HCT116 (cell line): Measurements from ENCODE around the gene OVOL1. TPM values are rescaled to one million over a fixed set of nuclear protein-coding genes. Genes with fewer than 3 reads are reported as not detected.
A peak's percentile ranks its signal among the peaks of the same experiment; 100 is the strongest.

Experiments used
- ATAC-seq: fragments of 200-7000 bp; cut with Tn5 transposase; 2 replicates; pipeline ENCODE4 v1.9.1; 2020; ENCODE audit warnings: mild to moderate bottlenecking, moderate library complexity
- BruUV-seq: library from RNA; stranded (reverse); fragments of 400-500 nt; replicated peaks from 2 replicates; lab custom pipeline; 2021; lab: Mats Ljungman, UMichigan
- CTCF ChIA-PET: fragments of 300-600 bp; sonication (Branson Sonifier 250); formaldehyde crosslinking; loops from one replicate; lab custom pipeline; 2021; ENCODE audit warnings: antibody characterized with exemption; lab: Charles Lee
- POLR2A ChIA-PET: fragments of 300-600, 350-600 bp; sonication (Branson Sonifier 250); formaldehyde crosslinking; loops from one replicate; lab custom pipeline; 2021; ENCODE audit warnings: antibody characterized with exemption; lab: Charles Lee
- RAD21 ChIA-PET, 2 experiments: fragments of 300-600 bp; sonication (Branson Sonifier 250); formaldehyde crosslinking; loops; one replicate each; lab custom pipeline; 2023; ENCODE audit warnings: low total read pairs in 2 of 2; ENCODE audit not compliant: uncharacterized antibody in 2 of 2, unreplicated experiment in 2 of 2, low non-redundant PET in 1 of 2; lab: Charles Lee
- DNase-seq: peaks from one replicate; pipeline ENCODE4 v3.0.0-alpha.2; 2010; ENCODE audit warnings: low read depth, low spot score
- H2AFZ ChIP-seq: fragments of 200-600 bp; shearing (Covaris generic), sonication (generic); 2 replicates; pipeline ENCODE4 v1.6.1; 2017; ENCODE audit warnings: low read depth, mixed run types, mixed read lengths, antibody characterized with exemption, low read length; ENCODE audit not compliant: poor library complexity, severe bottlenecking
- H3K27ac ChIP-seq: 2 replicates; pipeline ENCODE4 v1.5.1; 2012; ENCODE audit warnings: low read depth, low read length
- H3K27me3 ChIP-seq: fragments of 200-600 bp; sonication (generic); 2 replicates; pipeline ENCODE4 v1.6.1; 2016; ENCODE audit warnings: mixed run types, low read length, mixed read lengths; ENCODE audit not compliant: insufficient read depth
- H3K36me3 ChIP-seq, 2 experiments: fragments of 200-500 bp in 1 of 2; fragments of 200-600 bp in 1 of 2; sonication (Bioruptor generic) in 1 of 2; sonication (generic) in 1 of 2; 2 replicates each; pipeline versions ENCODE4 v1.5.1 to v1.6.1; 2014 to 2016; ENCODE audit warnings: low read length in 2 of 2, inconsistent platforms in 1 of 2, mixed read lengths in 1 of 2, mixed run types in 1 of 2; ENCODE audit not compliant: insufficient read depth in 2 of 2, control insufficient read depth in 1 of 2
- H3K4me1 ChIP-seq, 2 experiments: fragments of 200-600 bp in 1 of 2; sonication (generic) in 1 of 2; 2 replicates each; pipeline versions ENCODE4 v1.5.1 to v1.6.1; 2012 to 2017; ENCODE audit warnings: low read length in 2 of 2, inconsistent platforms in 1 of 2, mild to moderate bottlenecking in 1 of 2, mixed read lengths in 1 of 2, mixed run types in 1 of 2, moderate library complexity in 1 of 2; ENCODE audit not compliant: insufficient read depth in 2 of 2, control insufficient read depth in 1 of 2
- H3K4me2 ChIP-seq: fragments of 200-600 bp; sonication (generic); 2 replicates; pipeline ENCODE4 v1.6.1; 2017; ENCODE audit warnings: mixed run types, low read length, mixed read lengths
- H3K4me3 ChIP-seq, 2 experiments: fragments of 200-600 bp in 1 of 2; sonication (generic) in 1 of 2; replicated peaks in 1 of 2; 2 replicates each; pipeline ENCODE4 v1.5.1; 2011 to 2016; ENCODE audit warnings: low read length in 2 of 2, control low read depth in 1 of 2, low read depth in 1 of 2, mild to moderate bottlenecking in 1 of 2, mixed read lengths in 1 of 2, mixed run types in 1 of 2
- H3K79me2 ChIP-seq: fragments of 200-600 bp; sonication (generic); 2 replicates; pipeline ENCODE4 v1.6.1; 2017; ENCODE audit warnings: mild to moderate bottlenecking, mixed run types, low read length, moderate library complexity, mixed read lengths; ENCODE audit not compliant: insufficient read depth
- H3K9ac ChIP-seq: fragments of 200-600 bp; sonication (generic); 2 replicates; pipeline ENCODE4 v1.6.1; 2016; ENCODE audit warnings: low read length, mixed read lengths
- H3K9me2 ChIP-seq: fragments of 200-600 bp; sonication (generic), shearing (Covaris generic); 2 replicates; pipeline ENCODE4 v1.6.1; 2017; ENCODE audit warnings: mixed run types, mild to moderate bottlenecking, moderate library complexity; ENCODE audit not compliant: insufficient read depth
- H3K9me3 ChIP-seq, 2 experiments: fragments of 200-500 bp in 1 of 2; fragments of 200-600 bp in 1 of 2; sonication (Bioruptor generic) in 1 of 2; sonication (generic) in 1 of 2; 2 replicates each; pipeline ENCODE4 v1.6.1; 2014 to 2017; ENCODE audit warnings: low read length in 2 of 2, mixed read lengths in 2 of 2, inconsistent platforms in 1 of 2, low read depth in 1 of 2, mild to moderate bottlenecking in 1 of 2, mixed run types in 1 of 2, moderate library complexity in 1 of 2; ENCODE audit not compliant: control insufficient read depth in 1 of 2, insufficient read depth in 1 of 2
- H4K20me1 ChIP-seq: fragments of 200-600 bp; sonication (generic), shearing (Covaris generic); 2 replicates; pipeline ENCODE4 v1.6.1; 2017; ENCODE audit warnings: mixed run types, mild to moderate bottlenecking, moderate library complexity; ENCODE audit not compliant: insufficient read depth
- CEBPB ChIP-seq: IDR thresholded peaks from 2 replicates; pipeline ENCODE4 v1.6.1; 2012; ENCODE audit warnings: low read depth
- FOSL1 ChIP-seq: IDR thresholded peaks from 2 replicates; pipeline ENCODE4 v1.6.1; 2012; ENCODE audit warnings: low read depth
- POLR2AphosphoS5 ChIP-seq: IDR thresholded peaks from 2 replicates; pipeline ENCODE4 v1.6.1; 2011; ENCODE audit warnings: mild to moderate bottlenecking, low read depth, low read length, moderate library complexity
- SP1 ChIP-seq: IDR thresholded peaks from 2 replicates; pipeline ENCODE4 v1.6.1; 2012; ENCODE audit warnings: low read depth
- intact Hi-C: fragments of 100-400 bp; cut with micrococcal nuclease; formaldehyde crosslinking; loops from 2 replicates; pipeline ENCODE4 v1.10.0; 2022
- total RNA-seq: library from RNA; stranded (reverse); gene quantifications from one replicate; pipeline ENCODE4 v1.2.1, GENCODE V29; 2021; ENCODE audit not compliant: unreplicated experiment
- TF ChIP-seq, protein P1 (sequence below), 3 experiments: fragments of 200-600 bp in 1 of 3; sonication (generic) in 1 of 3; IDR thresholded peaks in 2 of 3; conservative IDR thresholded peaks in 1 of 3; 2 replicates each; pipeline ENCODE4 v1.5.1; 2012 to 2017; ENCODE audit warnings: low read depth in 2 of 3, low read length in 2 of 3, antibody characterized with exemption in 1 of 3, borderline replicate concordance in 1 of 3, control low read depth in 1 of 3, mild to moderate bottlenecking in 1 of 3, mixed read lengths in 1 of 3, mixed run types in 1 of 3, moderate library complexity in 1 of 3; ENCODE audit not compliant: insufficient read depth in 1 of 3

OVOL1 gene
- total RNA-seq, 1 experiment from 2014 or later, result 14.7 TPM

DNA sequence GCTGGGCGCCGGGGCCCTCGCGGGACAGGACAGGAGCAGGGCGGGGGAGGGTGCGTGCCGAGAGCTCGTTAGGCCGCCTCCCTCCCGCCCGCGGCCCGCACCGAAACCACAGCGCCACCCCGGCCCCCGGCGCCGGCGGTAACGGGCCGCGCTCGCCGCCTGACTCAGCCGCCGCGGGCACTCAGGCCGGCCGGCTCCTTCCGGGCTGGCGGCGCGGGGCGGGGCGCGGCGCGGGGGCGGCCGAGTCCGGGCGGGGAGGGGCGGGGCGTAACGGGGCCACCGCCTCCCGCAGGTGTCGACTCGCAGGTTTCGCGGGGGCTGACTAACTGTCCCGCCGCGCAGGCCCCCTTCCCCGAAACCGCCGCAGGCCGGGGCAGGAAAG lies 6.1 kb upstream of the OVOL1 start, which contains the start of gene AP5B1:
Gene AP5B1, minus strand, starts transcription at position 207 of the 382 bp plus-strand sequence. CDS start 385 bp downstream, outside the sequence.
- Histone ChIP-seq H3K4me1 (peaks cover 17 to 45% of the 10 kb centered on the region in 2 experiments; a peak in 3 of 4 replicates), H3K9ac (peak within 1 kb of the TSS; percentile 96), H3K36me3 (peaks cover 14 to 30% of the 10 kb centered on the region in 2 experiments; a peak in 3 of 4 replicates), H3K4me2 (peak within 1 kb of the TSS; percentile 95), H4K20me1 (peaks cover 3% of the 10 kb centered on the region; the same call in 1 of the 2 replicates), H3K9me2 (no peaks in the 10 kb centered on the region), H2AFZ (no peak within 1 kb of the TSS), H3K4me3 (peak within 1 kb of the TSS; percentile 88 to 91), H3K27me3 (no peaks in the 10 kb centered on the region), H3K27ac (peak within 1 kb of the TSS; percentile 98), H3K9me3 (no peaks in the 10 kb centered on the region), H3K79me2 (peaks cover 42% of the 10 kb centered on the region)
- ChIA-PET POLR2A (interaction anchor here (1.2 to 2.1 kb wide), 3 partner anchors 37 to 111 kb away, joined by 3 to 7 read pairs (median 3); partner anchors contain the start of gene RNASEH2C), RAD21 (interaction anchor here in 1 of 2 experiments (0.9 kb wide), 1 partner anchor 36 kb away, joined by 3 read pairs; no protein-coding TSS in a partner anchor), CTCF (interaction anchor here (0.6 to 3.3 kb wide), 16 partner anchors 10 to 231 kb away, joined by 3 to 73 read pairs (median 8); partner anchors contain the start of genes KAT5, MUS81 and RNASEH2C)
- no peak for DNase-seq
- no TSS peak for BruUV-seq
- intact Hi-C loops, result loop anchor here (1.0 to 5.0 kb wide), 2 partner anchors 38 to 68 kb away; partner anchors contain the start of gene KAT5
- peak; percentile 71 for ATAC-seq
- peak; percentile 70 for TF ChIP-seq POLR2AphosphoS5
- no peak for TF ChIP-seq FOSL1
- TF ChIP-seq SP1, result no peak

DNA sequence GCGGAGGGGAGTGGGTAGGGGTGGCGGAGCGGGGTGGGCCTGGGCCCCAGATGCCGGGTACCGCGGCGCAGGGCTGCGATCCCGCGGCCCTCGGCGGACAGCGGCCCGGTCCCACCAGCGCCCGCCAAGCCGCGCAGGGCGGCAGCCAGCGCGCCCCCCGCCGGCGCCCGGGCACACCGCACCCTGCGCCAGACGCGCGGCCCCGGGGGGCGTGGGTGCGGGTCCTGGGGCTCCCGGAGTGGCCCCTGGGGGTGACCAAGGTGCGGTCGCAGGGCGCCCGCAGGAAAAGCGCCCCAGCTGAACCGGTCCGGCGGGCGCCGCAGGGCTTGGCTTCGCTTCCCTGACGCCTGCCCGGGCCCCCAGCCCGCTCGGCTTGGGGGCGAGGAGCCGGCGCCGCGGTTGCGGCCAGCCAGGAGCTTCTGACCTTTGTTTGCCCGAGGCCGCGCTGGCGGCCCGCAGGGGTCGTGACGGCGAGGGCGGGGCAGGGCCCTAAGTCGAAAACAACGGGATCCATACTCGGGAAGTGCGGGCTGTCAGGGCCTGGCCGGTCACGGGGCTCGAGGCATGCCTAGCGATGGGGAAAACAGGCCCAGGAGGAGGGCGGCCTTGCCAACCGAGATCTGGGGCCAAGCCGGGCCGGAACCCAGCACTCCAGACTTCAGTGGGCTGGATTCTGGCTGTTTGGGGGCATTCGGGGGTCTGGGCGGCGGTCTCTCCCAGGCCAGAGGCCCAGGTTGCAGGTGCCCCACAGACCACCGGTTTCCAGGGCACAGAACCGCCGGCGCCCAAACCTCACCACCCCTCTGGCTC lies 5.5 kb upstream of the OVOL1 start:
- Histone ChIP-seq H3K9me2 (no peaks in the 10 kb centered on the region), H4K20me1 (peaks cover 3% of the 10 kb centered on the region; the same call in 1 of the 2 replicates), H3K9ac (peak overlapping the region; percentile 50; the same call in 1 of the 2 replicates), H2AFZ (no peak overlapping the region), H3K27me3 (no peaks in the 10 kb centered on the region), H3K9me3 (no peaks in the 10 kb centered on the region), H3K79me2 (peaks cover 41% of the 10 kb centered on the region), H3K4me3 (peak overlapping the region; percentile 39 to 88), H3K36me3 (peaks cover 14 to 28% of the 10 kb centered on the region in 2 experiments; a peak in 3 of 4 replicates), H3K4me1 (peaks cover 23 to 51% of the 10 kb centered on the region in 2 experiments), H3K27ac (peak overlapping the region; percentile 61; the same call in 1 of the 2 replicates), H3K4me2 (peak overlapping the region; percentile 95)
- no peak for TF ChIP-seq CEBPB
- TF ChIP-seq, protein P1, sequence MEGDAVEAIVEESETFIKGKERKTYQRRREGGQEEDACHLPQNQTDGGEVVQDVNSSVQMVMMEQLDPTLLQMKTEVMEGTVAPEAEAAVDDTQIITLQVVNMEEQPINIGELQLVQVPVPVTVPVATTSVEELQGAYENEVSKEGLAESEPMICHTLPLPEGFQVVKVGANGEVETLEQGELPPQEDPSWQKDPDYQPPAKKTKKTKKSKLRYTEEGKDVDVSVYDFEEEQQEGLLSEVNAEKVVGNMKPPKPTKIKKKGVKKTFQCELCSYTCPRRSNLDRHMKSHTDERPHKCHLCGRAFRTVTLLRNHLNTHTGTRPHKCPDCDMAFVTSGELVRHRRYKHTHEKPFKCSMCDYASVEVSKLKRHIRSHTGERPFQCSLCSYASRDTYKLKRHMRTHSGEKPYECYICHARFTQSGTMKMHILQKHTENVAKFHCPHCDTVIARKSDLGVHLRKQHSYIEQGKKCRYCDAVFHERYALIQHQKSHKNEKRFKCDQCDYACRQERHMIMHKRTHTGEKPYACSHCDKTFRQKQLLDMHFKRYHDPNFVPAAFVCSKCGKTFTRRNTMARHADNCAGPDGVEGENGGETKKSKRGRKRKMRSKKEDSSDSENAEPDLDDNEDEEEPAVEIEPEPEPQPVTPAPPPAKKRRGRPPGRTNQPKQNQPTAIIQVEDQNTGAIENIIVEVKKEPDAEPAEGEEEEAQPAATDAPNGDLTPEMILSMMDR (IDR thresholded peaks at IDR 0.05 in 2 of 3, conservative IDR thresholded peaks at IDR 0.05 in 1 of 3; ENCODE audit: borderline replicate concordance in 1 of 3, insufficient read depth in 1 of 3, low read depth in 2 of 3, low read length in 2 of 3), result 0 out of 6 replicates have a peak, but pooled peaks of 1 of the 3 experiments have one; percentile 18
- DNase-seq, result no peak
- BruUV-seq, result no TSS peak
- RAD21 ChIA-PET, result no interaction called here
- POLR2A ChIA-PET, result interaction anchor here (1.2 to 2.1 kb wide), 2 partner anchors 36 to 110 kb away, joined by 3 to 7 read pairs; no protein-coding TSS in a partner anchor
- peak; percentile 67 for ATAC-seq
- CTCF ChIA-PET, result interaction anchor here (1.1 to 3.3 kb wide), 12 partner anchors 9 to 103 kb away, joined by 3 to 73 read pairs (median 10); partner anchors contain the start of genes KAT5, MUS81 and RNASEH2C
- intact Hi-C loops, result loop anchor here (5.0 kb wide), 1 partner anchor 69 kb away; the partner anchor contains the start of gene KAT5
